ENCODE results near the gene EID3.

The EID3 gene

DNA sequence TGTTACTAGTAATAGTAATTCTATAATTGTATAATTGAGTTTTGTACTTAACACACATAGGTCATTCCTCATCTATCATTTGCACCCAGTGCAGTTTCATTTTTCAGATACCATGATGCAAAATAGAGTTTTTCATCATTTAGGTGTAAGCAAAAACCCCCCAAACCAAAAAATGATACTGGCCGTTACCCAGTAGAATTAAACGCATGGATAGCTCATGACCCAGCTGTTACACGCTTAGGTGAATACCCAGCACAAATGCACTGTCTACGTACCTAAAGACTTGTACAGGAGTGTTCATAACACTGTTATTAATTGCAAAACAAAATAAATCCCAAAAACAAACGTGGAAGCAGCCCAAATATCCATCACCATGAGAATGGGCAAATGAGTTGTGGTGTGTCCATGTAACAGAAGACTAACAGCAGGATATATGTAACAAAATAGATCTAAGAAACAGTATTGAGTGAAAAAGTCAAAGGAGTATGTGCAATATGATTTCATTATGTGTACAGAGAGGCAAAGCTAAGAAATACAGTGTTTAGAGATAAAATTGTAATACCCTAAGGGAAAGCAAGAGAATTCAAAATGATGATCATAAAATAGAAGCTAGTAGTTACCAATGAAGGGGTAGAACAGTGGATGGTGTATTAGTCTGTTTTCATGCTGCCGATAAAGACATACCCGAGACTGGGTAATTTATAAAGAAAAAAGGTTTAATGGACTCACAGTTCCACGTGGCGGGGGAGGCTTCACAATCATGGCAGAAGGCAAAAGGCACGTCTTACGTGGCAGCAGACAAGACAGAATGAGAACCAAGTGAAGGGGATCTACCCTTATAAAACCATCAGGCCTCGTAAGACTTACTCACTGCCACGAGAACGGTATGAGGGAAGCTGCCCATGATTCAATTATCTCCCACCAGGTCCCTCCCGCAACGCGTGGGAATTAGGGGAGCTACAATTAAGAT is 49.8 kb downstream of the EID3 start:
- no peak for DNase-seq

DNA sequence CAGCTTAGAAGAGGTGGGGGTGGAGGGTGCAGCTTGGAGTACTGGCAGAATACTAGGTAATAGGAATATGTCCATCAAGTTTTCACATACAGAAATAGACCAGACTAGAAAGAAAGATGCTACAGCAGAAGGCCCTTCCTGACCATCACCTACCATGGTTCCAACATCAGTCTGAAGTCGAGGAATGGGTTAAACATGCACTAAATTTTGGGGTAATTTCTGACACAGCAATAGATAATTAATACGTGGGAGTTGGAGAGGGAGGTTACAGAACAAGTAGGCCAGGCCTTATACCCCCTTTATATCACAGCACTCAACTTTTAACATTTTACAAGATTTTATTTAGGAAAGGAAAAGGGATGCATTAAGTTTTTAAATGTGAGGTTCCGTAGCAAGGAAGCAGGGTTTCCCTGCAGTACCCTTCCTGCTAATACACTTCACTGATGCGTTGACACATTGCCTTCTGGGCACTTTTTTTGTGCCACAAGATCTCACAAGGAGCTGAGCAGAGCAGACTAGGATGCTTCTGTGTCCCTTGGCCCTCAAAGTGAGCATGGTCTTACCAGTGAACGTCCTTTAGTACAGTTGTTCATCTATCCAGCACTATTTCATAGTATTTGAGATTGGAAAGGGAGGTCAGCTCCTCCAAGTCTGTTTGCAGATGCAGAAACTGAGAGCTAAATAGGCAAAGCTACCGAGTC is 50.8 kb downstream of the EID3 start:
- no peak for DNase-seq
